ENCODE data around the gene UCK2.
A peak's percentile ranks its signal among the peaks of the same experiment; 100 is the strongest.

Gene UCK2

GRCh38 chr1:165816157-165816556, 11.3 kb upstream of the UCK2 start:
- TF ChIP-seq Cebpa-rat (IDR thresholded peaks at IDR 0.05): no peak
- Histone ChIP-seq H3K4me3 (no peak overlapping the region), H3K27me3 (no peaks in the 10 kb centered on the region), H3K27ac (no peak overlapping the region), H3K4me2 (no peak overlapping the region), H3K9ac (no peak overlapping the region), H4K20me1 (no peaks in the 10 kb centered on the region), H3K36me3 (no peaks in the 10 kb centered on the region), H3K9me3 (no peaks in the 10 kb centered on the region), H3K4me1 (no peaks in the 10 kb centered on the region)

GRCh38 chr1:165816826-165817497, 10.5 kb upstream of the UCK2 start:
- Histone ChIP-seq H3K27me3 (no peaks in the 10 kb centered on the region), H4K20me1 (no peaks in the 10 kb centered on the region), H3K9ac (no peak overlapping the region), H3K27ac (no peak overlapping the region), H3K36me3 (no peaks in the 10 kb centered on the region), H3K4me2 (no peak overlapping the region), H3K4me3 (no peak overlapping the region), H3K9me3 (no peaks in the 10 kb centered on the region), H3K4me1 (no peaks in the 10 kb centered on the region)
- TF ChIP-seq Cebpa-rat (IDR thresholded peaks at IDR 0.05): no peak

GRCh38 chr1:165823552-165824268, 3.7 kb upstream of the UCK2 start:
- no peak for TF ChIP-seq Cebpa-rat (IDR thresholded peaks at IDR 0.05)
- Histone ChIP-seq H3K4me3 (no peak overlapping the region), H4K20me1 (no peaks in the 10 kb centered on the region), H3K27me3 (no peaks in the 10 kb centered on the region), H3K9ac (no peak overlapping the region), H3K36me3 (no peaks in the 10 kb centered on the region), H3K4me1 (peaks cover 6% of the 10 kb centered on the region), H3K4me2 (no peak overlapping the region), H3K9me3 (no peaks in the 10 kb centered on the region), H3K27ac (no peak overlapping the region)

GRCh38 chr1:165824269-165824643, 3.2 kb upstream of the UCK2 start:
- H3K4me2 ChIP-seq: no peak overlapping the region
- no peaks in the 10 kb centered on the region for H4K20me1 ChIP-seq
- peaks cover 8% of the 10 kb centered on the region for H3K4me1 ChIP-seq
- no peaks in the 10 kb centered on the region for H3K9me3 ChIP-seq
- H3K36me3 ChIP-seq: no peaks in the 10 kb centered on the region
- no peak overlapping the region for H3K27ac ChIP-seq
- H3K9ac ChIP-seq: no peak overlapping the region
- TF ChIP-seq Cebpa-rat (IDR thresholded peaks at IDR 0.05): no peak
- H3K27me3 ChIP-seq: no peaks in the 10 kb centered on the region
- H3K4me3 ChIP-seq: no peak overlapping the region

GRCh38 chr1:165826565-165827267, 698 bp upstream of the UCK2 start:
- H4K20me1 ChIP-seq: peaks cover 20% of the 10 kb centered on the region
- peaks cover 20% of the 10 kb centered on the region for H3K4me1 ChIP-seq
- no peak overlapping the region for H3K9ac ChIP-seq
- no peak for TF ChIP-seq Cebpa-rat (IDR thresholded peaks at IDR 0.05)
- peak overlapping the region; percentile 74 for H3K4me3 ChIP-seq
- H3K4me2 ChIP-seq: peak overlapping the region; percentile 88
- no peak overlapping the region for H3K27ac ChIP-seq
- peaks cover 11% of the 10 kb centered on the region; the same call in 1 of the 2 replicates for H3K36me3 ChIP-seq
- no peaks in the 10 kb centered on the region for H3K9me3 ChIP-seq
- no peaks in the 10 kb centered on the region for H3K27me3 ChIP-seq

GRCh38 chr1:165828103-165828668, 772 bp downstream of the UCK2 start:
- Histone ChIP-seq H3K4me3 (peak overlapping the region; percentile 74), H3K27me3 (no peaks in the 10 kb centered on the region), H4K20me1 (peaks cover 35% of the 10 kb centered on the region), H3K36me3 (peaks cover 19% of the 10 kb centered on the region; the same call in 1 of the 2 replicates), H3K4me2 (peak overlapping the region; percentile 88), H3K4me1 (peaks cover 31% of the 10 kb centered on the region), H3K27ac (peak overlapping the region; percentile 96), H3K9ac (peak overlapping the region; percentile 94), H3K9me3 (no peaks in the 10 kb centered on the region)
- no peak for TF ChIP-seq Cebpa-rat (IDR thresholded peaks at IDR 0.05)

- H3K4me2 ChIP-seq: peak overlapping the region; percentile 88
- H4K20me1 ChIP-seq: peaks cover 41% of the 10 kb centered on the region
- H3K36me3 ChIP-seq: peaks cover 20% of the 10 kb centered on the region; the same call in 1 of the 2 replicates
- peak overlapping the region; percentile 96 for H3K27ac ChIP-seq
- H3K9ac ChIP-seq: peak overlapping the region; percentile 94
- H3K4me3 ChIP-seq: peak overlapping the region; percentile 74
- no peak for TF ChIP-seq Cebpa-rat (IDR thresholded peaks at IDR 0.05)
- no peaks in the 10 kb centered on the region for H3K9me3 ChIP-seq
- H3K27me3 ChIP-seq: no peaks in the 10 kb centered on the region
- peaks cover 35% of the 10 kb centered on the region for H3K4me1 ChIP-seq
These were observed 1.4 kb downstream of the UCK2 start for GRCh38 chr1:165828669-165829329.

- peak overlapping the region; percentile 96 for H3K27ac ChIP-seq
- H4K20me1 ChIP-seq: peaks cover 52% of the 10 kb centered on the region
- peak overlapping the region; percentile 88 for H3K4me2 ChIP-seq
- TF ChIP-seq Cebpa-rat (IDR thresholded peaks at IDR 0.05): no peak
- peak overlapping the region; percentile 74 for H3K4me3 ChIP-seq
- peaks cover 20% of the 10 kb centered on the region; the same call in 1 of the 2 replicates for H3K36me3 ChIP-seq
- H3K27me3 ChIP-seq: no peaks in the 10 kb centered on the region
- H3K9ac ChIP-seq: peak overlapping the region; percentile 94
- H3K9me3 ChIP-seq: no peaks in the 10 kb centered on the region
- peaks cover 35% of the 10 kb centered on the region for H3K4me1 ChIP-seq
These were observed 2.5 kb downstream of the UCK2 start for GRCh38 chr1:165829888-165830287.

- TF ChIP-seq Cebpa-rat (IDR thresholded peaks at IDR 0.05): no peak
- Histone ChIP-seq H3K9me3 (no peaks in the 10 kb centered on the region), H3K4me1 (peaks cover 35% of the 10 kb centered on the region), H3K9ac (no peak overlapping the region), H3K4me2 (no peak overlapping the region), H3K27me3 (no peaks in the 10 kb centered on the region), H4K20me1 (peaks cover 64% of the 10 kb centered on the region), H3K27ac (no peak overlapping the region), H3K4me3 (no peak overlapping the region), H3K36me3 (peaks cover 20% of the 10 kb centered on the region; the same call in 1 of the 2 replicates)
These were observed 3.7 kb downstream of the UCK2 start for GRCh38 chr1:165831146-165831545.

Data from BLaER1 (cell line).